Measurements from ENCODE around the gene SPANXC. TPM values are rescaled to one million over a fixed set of nuclear protein-coding genes. Genes with fewer than 3 reads are reported as not detected.

Gene SPANXC
- total and polyA plus RNA-seq, 2 donors (not counting 3 experiments of a cell fraction or from before 2014, with no cell fraction given), result not detected

DNA sequence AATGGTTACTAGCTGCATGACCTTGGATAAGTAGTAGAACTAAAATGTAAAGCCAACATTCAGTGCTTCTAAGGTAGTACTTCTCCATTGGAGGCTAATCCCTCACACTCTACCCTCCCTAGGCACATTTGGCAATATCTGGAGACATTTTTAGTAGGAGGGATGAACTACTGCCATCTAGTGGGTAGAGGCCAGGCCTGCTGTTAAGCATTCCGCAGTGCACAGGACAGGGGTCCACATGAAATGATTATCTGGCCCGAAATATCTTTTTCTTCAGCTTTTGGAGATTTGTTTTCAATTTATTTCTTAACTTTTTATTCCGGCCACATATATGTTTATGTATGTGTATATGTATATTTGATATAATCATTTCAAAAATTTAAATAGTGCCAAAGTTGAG is 36.0 kb upstream of the SPANXC start:
- no peaks in the 10 kb centered on the region for H3K9me1 ChIP-seq (replicated peaks; ENCODE audit: control insufficient read depth, extremely low read depth, insufficient read depth, low read length)
- DNase-seq (ENCODE audit: low read depth, low spot score) (peak; percentile 29), FAIRE-seq (peak; percentile 87)
- no peak for TF ChIP-seq GATA2 (IDR thresholded peaks at IDR 0.05; ENCODE audit: insufficient read depth, insufficient read length, low read depth, low read length)
- TF ChIP-seq, protein P1, sequence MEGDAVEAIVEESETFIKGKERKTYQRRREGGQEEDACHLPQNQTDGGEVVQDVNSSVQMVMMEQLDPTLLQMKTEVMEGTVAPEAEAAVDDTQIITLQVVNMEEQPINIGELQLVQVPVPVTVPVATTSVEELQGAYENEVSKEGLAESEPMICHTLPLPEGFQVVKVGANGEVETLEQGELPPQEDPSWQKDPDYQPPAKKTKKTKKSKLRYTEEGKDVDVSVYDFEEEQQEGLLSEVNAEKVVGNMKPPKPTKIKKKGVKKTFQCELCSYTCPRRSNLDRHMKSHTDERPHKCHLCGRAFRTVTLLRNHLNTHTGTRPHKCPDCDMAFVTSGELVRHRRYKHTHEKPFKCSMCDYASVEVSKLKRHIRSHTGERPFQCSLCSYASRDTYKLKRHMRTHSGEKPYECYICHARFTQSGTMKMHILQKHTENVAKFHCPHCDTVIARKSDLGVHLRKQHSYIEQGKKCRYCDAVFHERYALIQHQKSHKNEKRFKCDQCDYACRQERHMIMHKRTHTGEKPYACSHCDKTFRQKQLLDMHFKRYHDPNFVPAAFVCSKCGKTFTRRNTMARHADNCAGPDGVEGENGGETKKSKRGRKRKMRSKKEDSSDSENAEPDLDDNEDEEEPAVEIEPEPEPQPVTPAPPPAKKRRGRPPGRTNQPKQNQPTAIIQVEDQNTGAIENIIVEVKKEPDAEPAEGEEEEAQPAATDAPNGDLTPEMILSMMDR (IDR thresholded peaks at IDR 0.05; ENCODE audit: extremely low read depth in 1 of 2, insufficient read depth in 1 of 2, low read depth in 1 of 2, low read length in 2 of 2), result peak; percentile 59 to 61
- dilution Hi-C loops (cut with MboI; ENCODE audit: extremely low pct_ligation_motif_present, low sequenced_read_pairs) (no loop called here), intact Hi-C loops (cut with micrococcal nuclease) (loop anchor here (1.0 to 10.0 kb wide), 6 partner anchors 101 to 806 kb away; partner anchors contain the start of gene LDOC1)
- H3K79me2 ChIP-seq (ENCODE audit: control insufficient read depth, insufficient read depth, low read length), result no peaks in the 10 kb centered on the region
- no peak overlapping the region for H3K4me3 ChIP-seq (replicated peaks in 1 of 3; ENCODE audit: insufficient read depth in 1 of 3, low read depth in 1 of 3, low read length in 3 of 3)
- H3K27me3 ChIP-seq (ENCODE audit: control insufficient read depth in 2 of 2, insufficient read depth in 2 of 2, low read length in 2 of 2), result no peaks in the 10 kb centered on the region
- ChIA-PET POLR2A (no interaction called here), CTCF (interaction anchor here (0.9 to 2.4 kb wide), 9 partner anchors 9 to 512 kb away, joined by 3 to 44 read pairs (median 7); no protein-coding TSS in a partner anchor)
- no peaks in the 10 kb centered on the region for H3K9me3 ChIP-seq (replicated peaks; ENCODE audit: control insufficient read depth, insufficient read depth, low read length)
- H3K9ac ChIP-seq (replicated peaks; ENCODE audit: extremely low read depth, insufficient read depth, low read length), result no peak overlapping the region
- no peaks in the 10 kb centered on the region for H3K36me3 ChIP-seq (ENCODE audit: control insufficient read depth in 2 of 2, extremely low read depth in 1 of 2, insufficient read depth in 2 of 2, low read length in 2 of 2)
- H4K20me1 ChIP-seq (replicated peaks; ENCODE audit: control insufficient read depth, extremely low read depth, insufficient read depth, low read length), result no peaks in the 10 kb centered on the region
- H2AFZ ChIP-seq (ENCODE audit: low read depth, low read length), result no peak overlapping the region
- H3K4me1 ChIP-seq (ENCODE audit: control insufficient read depth, extremely low read depth, insufficient read depth, low read length), result no peaks in the 10 kb centered on the region
- H3K27ac ChIP-seq (ENCODE audit: insufficient read depth, low read depth, low read length), result no peak overlapping the region
- no peak overlapping the region for H3K4me2 ChIP-seq (ENCODE audit: insufficient read depth, low read length)
- no TSS peak for BruUV-seq (replicated peaks)

GRCh38 chrX:141258080-141258479 is 15.8 kb upstream of the SPANXC start:
- POLR2A ChIA-PET, result no interaction called here

More at GRCh38 chrX:141258080-141258479, 15.8 kb upstream of the SPANXC start:
- no peaks in the 10 kb centered on the region for H4K20me1 ChIP-seq (replicated peaks; ENCODE audit: control insufficient read depth, extremely low read depth, insufficient read depth, low read length)
- dilution Hi-C loops (cut with MboI; ENCODE audit: extremely low pct_ligation_motif_present, low sequenced_read_pairs), result no loop called here
- intact Hi-C loops (cut with micrococcal nuclease), result no loop called here
- no peaks in the 10 kb centered on the region for H3K9me3 ChIP-seq (replicated peaks; ENCODE audit: control insufficient read depth, insufficient read depth, low read length)
- no peak overlapping the region for H3K27ac ChIP-seq (ENCODE audit: insufficient read depth, low read depth, low read length)
- H3K9ac ChIP-seq (replicated peaks; ENCODE audit: extremely low read depth, insufficient read depth, low read length), result no peak overlapping the region
- DNase-seq (ENCODE audit: low read depth, low spot score) (no peak), FAIRE-seq (no peak)
- no TSS peak for BruUV-seq (replicated peaks)
- no peaks in the 10 kb centered on the region for H3K9me1 ChIP-seq (replicated peaks; ENCODE audit: control insufficient read depth, extremely low read depth, insufficient read depth, low read length)
- CTCF ChIA-PET, result no interaction called here
- H3K27me3 ChIP-seq (ENCODE audit: control insufficient read depth in 2 of 2, insufficient read depth in 2 of 2, low read length in 2 of 2), result no peaks in the 10 kb centered on the region
- H3K4me1 ChIP-seq (ENCODE audit: control insufficient read depth, extremely low read depth, insufficient read depth, low read length), result no peaks in the 10 kb centered on the region
- no peak overlapping the region for H2AFZ ChIP-seq (ENCODE audit: low read depth, low read length)
- H3K79me2 ChIP-seq (ENCODE audit: control insufficient read depth, insufficient read depth, low read length), result no peaks in the 10 kb centered on the region
- no peak for TF ChIP-seq POLR2A (IDR thresholded peaks at IDR 0.05; ENCODE audit: low read depth, low read length)
- TF ChIP-seq, protein P2, sequence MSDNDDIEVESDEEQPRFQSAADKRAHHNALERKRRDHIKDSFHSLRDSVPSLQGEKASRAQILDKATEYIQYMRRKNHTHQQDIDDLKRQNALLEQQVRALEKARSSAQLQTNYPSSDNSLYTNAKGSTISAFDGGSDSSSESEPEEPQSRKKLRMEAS (IDR thresholded peaks at IDR 0.05; ENCODE audit: insufficient read depth, insufficient read length), result no peak
- no peak overlapping the region for H3K4me2 ChIP-seq (ENCODE audit: insufficient read depth, low read length)
- no peaks in the 10 kb centered on the region for H3K36me3 ChIP-seq (ENCODE audit: control insufficient read depth in 2 of 2, extremely low read depth in 1 of 2, insufficient read depth in 2 of 2, low read length in 2 of 2)
- no peak overlapping the region for H3K4me3 ChIP-seq (replicated peaks in 1 of 3; ENCODE audit: insufficient read depth in 1 of 3, low read depth in 1 of 3, low read length in 3 of 3)
